GM21367 (cell line): ENCODE results near the gene STUB1.
A peak's percentile ranks its signal among the peaks of the same experiment; 100 is the strongest.

ENCODE experiments used
- ATAC-seq: cut with Tn5 transposase; IDR thresholded peaks from one replicate; pipeline ENCODE4 v1.9.1; 2021; ENCODE audit not compliant: unreplicated experiment

Gene STUB1

DNA sequence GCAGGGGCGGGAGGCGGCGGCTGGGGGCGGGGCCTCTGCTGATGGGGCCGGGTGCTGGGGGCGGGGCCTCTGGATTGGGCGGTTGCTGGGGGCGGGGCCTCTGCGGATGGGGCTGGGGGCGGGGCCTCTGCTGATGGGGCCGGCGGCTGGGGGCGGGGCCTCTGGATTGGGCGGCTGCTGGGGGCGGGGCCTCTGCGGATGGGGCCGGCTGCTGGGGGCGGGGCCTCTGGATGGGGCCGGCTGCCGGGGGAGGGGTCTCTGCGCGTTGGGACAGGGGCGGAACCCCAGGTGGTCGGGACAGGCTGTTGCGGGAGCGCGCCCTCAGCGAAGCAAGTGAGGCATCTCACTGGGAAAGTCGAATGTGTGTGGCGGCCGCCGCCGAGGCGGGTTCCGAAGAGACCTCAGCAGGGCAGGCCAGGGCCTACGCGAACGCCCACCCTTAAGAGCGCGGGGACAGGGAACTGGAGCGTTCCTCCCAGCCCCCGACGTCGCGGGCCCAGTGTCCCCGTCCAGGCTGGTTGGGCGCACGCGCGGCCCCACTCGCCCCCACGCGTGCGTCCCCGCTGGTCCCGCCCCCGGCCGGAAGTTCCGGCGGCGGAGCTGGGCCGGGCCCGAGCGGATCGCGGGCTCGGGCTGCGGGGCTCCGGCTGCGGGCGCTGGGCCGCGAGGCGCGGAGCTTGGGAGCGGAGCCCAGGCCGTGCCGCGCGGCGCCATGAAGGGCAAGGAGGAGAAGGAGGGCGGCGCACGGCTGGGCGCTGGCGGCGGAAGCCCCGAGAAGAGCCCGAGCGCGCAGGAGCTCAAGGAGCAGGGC lies at the start of gene STUB1:
TSS of gene STUB1 (plus strand) at position 597 of the 811 bp plus-strand sequence. CDS start at position 713, 116 bp downstream.
- no peak for ATAC-seq

DNA sequence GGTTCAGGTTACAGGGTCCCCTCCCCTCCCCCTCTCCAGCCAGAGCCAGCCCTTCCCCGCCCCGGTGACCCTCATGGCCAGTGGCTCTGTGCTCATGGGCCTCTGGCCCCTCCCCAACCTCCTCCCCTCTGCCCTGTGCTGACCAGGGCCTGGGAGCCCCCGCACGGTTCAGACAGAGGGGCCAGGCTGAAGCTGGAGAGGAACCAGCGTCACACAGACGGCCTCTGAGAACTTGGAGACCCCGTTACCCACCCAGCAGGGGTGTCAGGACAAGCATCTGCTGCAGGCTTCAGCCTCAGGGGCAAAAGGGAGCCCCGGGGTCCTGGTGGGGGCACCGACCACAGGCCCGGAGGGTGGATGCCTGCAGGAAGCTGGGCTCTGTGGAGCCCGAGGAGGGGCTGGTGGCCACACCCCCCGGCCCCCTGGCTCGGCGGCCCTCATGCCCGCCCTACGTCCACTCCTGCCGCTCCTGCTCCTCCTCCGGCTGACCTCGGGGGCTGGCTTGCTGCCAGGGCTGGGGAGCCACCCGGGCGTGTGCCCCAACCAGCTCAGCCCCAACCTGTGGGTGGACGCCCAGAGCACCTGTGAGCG lies 49.3 kb upstream of the STUB1 start, which contains the start of gene WFIKKN1:
TSS of gene WFIKKN1 (plus strand) at position 171 of the 591 bp plus-strand sequence. CDS start at position 440, 269 bp downstream.
- ATAC-seq: no peak

DNA sequence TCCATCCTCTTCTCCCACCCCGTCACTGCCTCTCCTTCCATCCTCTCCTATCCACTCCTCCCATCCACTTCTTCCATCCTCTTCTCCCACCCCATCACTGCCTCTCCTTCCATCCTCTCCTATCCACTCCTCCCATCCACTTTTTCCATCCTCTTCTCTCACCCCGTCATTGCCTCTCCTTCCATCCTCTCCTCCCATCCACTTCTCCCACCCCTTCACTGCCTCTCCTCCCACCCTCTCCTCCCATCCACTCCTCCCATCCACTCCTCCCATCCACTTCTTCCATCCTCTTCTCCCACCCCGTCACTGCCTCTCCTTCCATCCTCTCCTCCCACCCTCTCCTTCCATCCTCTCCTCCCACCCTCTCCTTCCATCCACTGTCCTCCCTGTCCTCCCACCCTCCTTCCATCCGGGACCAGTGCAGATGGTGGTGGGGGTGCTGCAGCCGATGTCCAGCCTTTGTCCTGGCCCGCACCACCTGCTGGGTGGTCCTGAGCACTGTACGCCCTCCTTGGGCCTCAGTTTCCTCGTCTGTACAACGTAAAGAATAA lies 48.3 kb upstream of the STUB1 start:
- no peak for ATAC-seq

DNA sequence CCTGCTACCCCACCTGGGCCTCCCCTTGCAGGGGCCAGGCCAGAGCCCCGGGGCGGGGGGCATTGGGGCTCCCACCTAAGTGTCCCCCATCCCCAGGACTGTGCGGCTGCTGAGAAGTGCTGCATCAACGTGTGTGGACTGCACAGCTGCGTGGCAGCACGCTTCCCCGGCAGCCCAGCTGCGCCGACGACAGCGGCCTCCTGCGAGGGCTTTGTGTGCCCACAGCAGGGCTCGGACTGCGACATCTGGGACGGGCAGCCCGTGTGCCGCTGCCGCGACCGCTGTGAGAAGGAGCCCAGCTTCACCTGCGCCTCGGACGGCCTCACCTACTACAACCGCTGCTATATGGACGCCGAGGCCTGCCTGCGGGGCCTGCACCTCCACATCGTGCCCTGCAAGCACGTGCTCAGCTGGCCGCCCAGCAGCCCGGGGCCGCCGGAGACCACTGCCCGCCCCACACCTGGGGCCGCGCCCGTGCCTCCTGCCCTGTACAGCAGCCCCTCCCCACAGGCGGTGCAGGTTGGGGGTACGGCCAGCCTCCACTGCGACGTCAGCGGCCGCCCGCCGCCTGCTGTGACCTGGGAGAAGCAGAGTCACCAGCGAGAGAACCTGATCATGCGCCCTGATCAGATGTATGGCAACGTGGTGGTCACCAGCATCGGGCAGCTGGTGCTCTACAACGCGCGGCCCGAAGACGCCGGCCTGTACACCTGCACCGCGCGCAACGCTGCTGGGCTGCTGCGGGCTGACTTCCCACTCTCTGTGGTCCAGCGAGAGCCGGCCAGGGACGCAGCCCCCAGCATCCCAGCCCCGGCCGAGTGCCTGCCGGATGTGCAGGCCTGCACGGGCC lies 47.5 kb upstream of the STUB1 start:
- ATAC-seq: no peak

DNA sequence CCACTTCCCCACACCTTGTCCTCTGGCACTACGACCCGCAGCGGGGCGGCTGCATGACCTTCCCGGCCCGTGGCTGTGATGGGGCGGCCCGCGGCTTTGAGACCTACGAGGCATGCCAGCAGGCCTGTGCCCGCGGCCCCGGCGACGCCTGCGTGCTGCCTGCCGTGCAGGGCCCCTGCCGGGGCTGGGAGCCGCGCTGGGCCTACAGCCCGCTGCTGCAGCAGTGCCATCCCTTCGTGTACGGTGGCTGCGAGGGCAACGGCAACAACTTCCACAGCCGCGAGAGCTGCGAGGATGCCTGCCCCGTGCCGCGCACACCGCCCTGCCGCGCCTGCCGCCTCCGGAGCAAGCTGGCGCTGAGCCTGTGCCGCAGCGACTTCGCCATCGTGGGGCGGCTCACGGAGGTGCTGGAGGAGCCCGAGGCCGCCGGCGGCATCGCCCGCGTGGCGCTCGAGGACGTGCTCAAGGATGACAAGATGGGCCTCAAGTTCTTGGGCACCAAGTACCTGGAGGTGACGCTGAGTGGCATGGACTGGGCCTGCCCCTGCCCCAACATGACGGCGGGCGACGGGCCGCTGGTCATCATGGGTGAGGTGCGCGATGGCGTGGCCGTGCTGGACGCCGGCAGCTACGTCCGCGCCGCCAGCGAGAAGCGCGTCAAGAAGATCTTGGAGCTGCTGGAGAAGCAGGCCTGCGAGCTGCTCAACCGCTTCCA lies 46.7 kb upstream of the STUB1 start:
- no peak for ATAC-seq

DNA sequence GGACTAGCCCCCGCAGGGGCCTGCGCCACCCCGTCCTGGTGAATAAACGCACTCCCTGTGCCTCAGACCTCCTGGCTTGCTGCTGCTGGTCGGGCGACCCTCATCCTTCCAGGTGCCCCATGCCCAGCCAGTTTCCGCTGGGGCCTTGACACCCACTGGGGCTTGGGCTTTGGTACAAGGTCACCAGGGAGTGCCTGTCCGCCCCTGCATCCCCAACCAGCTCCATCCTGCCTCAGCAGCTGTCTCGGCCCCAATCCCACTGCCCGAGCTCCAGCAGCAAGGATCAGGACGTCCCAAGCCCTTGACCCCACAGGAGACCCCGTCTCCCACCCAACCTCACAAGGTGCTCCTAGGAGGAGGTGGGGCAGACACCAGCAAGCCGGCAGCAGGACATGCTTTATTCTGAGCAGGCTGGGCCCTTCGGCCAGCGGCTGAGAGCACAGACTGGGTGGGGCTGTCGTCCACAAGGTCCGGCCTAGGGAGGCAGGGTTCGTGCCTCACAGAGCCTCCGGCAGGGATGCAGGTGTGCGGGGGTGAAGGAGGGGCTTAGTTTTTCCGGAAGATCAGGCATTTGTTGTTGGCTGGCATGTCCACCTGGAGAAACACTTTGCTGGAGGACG lies 46.0 kb upstream of the STUB1 start:
- ATAC-seq: no peak

DNA sequence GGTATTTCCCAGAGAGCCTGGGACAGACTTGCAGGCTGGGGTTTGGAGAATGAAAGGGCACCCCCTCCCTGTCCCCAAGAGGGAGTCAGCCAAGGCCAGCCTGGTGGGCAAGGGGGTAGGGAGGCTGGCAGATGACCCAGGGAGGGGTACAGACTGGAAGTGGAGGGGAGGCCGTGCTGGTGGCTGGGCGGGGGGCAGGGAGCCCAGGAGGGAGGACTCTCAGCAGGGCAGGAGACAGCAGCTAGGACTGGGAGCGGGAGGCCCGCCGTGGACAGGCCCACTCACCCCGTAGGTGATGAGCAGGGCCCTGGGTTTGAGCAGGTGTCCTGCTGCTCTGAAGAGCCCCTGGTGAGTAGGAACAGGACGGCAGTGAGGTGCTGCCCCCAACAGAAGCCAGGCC lies 45.2 kb upstream of the STUB1 start:
- no peak for ATAC-seq

DNA sequence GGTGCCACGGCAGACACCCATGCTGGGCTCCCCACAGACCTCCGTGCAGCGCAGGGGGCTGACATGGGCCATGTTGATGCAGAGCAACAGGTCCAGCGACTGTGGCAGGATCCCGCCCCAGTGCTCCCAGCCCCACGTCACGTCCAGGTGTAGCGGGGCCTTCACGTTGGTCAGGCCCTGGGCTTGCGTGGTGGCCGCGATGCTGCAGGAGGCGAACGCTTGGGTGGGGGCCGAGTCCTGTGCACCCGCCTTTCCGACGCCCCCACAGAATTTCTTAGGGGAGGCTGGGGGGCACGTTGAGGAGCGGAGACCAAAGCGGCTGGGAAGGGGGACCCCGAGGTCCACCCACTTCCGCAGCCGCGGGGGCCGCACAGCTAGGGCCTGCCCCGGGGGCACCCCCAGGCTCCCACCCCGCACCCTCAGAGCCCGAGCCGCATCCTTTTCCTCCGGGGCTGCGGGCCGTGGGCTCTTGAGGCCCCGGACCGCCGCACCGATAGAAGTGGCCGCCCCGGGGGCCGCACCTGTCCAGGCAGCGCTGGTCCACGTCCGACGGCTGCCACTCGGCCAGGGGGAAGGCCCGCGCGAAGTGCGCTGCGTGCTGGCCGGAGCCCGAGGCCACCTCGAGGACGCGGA lies 44.5 kb upstream of the STUB1 start:
- ATAC-seq: no peak

DNA sequence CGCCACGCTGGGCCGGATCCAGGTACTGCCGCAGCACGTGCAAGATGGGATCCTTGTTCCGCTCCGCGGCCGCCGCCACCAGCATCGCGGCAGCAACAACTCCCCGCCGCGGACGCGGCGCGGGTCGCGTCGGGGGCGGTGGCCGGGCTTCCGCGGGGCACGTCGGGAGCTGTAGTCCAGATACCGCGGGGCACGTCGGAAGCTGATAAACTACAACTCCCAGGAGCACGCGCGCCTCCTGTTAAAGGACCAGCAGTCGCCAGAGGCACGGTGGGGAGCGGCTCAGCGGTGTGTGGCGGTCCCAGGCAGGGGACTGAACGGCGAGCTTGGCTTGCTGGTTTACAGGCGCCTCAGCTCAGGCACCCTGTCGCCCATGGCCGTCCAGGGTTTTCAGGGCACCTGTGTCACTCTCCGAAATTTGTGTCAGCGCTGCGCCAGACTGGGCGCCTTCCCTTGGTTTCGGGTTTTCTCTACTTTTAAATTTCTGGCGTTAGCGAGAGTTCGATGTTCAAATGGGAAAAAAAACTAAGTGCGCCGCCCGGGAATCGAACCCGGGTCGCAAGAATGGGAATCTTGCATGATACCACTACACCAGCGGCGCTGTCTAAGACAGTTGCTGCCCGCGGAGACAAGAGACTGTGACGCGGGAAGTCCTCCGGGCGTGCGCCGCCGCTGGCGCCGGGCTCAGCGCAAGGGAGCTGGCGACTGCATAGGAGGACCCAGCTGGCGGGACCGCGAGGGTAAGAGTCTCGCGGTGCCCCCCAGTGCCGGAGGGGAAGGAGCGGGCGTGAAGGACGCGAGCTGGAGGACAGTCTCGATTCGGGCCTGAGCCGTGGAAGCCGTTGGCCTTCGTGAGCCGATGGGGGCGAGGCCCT lies 43.8 kb upstream of the STUB1 start, which contains the start of gene METTL26:
TSS of gene METTL26 (minus strand) at position 100 of the 875 bp plus-strand sequence. CDS start at position 85, 15 bp downstream.
- peak; percentile 62 for ATAC-seq

DNA sequence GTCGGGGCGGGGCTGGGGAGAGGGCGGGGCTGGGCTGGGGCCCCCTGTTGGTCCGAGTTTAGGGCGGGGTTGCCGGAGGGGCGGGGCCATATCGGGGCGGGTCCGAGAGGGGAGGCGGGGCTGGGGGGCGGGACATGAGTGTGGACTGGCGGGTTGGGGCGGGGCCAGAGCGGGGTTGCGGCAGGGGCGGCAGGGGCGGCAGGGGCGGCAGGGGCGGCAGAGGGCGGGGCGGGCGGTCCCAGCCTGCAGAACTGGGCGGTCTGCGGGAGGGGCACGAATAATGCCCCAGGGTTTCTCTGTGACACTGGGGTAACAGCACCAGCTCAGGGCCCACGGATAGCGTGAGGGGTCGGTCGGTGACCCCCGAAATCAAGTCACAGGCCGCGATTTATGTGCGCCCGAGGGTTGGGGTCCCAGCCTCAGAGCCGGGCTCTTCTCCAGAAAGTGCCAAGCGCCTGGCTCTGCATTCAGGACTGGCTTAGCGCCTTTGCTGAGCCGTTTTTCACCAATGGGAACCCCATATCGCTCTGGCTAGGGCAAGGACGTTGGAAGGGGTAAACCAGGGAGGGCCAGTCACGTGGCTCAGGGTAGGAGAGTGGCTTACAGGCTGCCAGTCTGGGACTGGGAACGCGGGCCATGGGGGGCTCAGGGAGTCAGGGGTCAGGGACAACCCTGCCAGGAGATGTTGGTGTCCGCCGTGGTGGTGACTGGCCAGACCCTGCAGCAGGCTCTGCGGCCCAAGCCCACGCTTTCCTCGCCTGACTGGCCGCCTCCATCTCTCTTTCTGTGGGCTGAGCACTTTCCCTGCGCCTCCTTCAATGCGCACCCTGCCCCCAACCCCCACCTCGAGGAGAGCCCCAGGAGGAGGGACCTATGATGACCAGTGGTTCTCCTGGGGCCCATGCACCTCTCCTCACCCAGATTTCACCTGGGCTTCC lies 42.9 kb upstream of the STUB1 start:
- no peak for ATAC-seq

DNA sequence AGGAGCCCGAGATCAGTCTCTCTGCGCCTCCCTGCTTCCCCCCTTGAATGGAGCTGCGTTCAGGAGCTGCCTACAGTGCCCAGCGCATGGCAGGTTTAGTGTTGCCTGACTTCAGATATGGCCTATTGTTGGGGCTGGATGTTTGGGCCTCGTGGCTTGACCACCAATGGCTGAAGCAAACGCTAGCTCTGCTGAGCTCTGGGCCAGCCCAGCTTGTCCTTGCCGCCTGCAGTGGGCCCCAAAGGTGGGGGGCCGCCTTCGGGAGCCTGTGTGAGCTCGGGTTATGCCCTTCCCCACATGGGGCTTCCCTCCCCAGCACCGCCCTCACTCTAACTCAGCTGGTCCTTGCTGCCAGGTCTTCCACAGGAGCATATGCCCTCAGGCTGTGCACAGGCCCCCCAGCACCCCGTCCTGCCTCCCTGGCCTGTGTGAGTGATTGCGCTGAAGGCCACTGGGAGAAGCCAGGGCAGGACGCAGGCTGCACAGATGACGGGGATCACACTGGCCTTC lies 42.1 kb upstream of the STUB1 start:
- no peak for ATAC-seq

DNA sequence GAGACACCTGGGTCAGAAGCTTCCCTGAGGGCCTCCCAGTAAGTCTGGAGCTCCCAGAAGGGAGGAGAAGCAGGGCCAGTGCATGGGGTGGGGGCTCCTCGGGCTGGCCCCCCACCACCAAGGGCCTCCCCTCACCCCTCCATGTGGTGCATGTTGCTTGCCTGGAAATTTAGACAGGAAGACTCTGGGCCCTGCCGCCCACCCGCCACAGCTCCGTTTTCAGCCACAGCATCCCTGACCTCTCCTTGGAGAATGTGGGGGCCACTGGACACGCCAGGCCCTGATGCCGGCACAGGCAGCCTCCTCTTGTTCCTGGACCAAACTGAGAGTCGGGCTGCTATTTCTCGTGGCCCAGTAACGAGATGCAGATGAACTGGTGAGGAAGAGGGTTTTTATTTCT lies 41.4 kb upstream of the STUB1 start:
- ATAC-seq: no peak

DNA sequence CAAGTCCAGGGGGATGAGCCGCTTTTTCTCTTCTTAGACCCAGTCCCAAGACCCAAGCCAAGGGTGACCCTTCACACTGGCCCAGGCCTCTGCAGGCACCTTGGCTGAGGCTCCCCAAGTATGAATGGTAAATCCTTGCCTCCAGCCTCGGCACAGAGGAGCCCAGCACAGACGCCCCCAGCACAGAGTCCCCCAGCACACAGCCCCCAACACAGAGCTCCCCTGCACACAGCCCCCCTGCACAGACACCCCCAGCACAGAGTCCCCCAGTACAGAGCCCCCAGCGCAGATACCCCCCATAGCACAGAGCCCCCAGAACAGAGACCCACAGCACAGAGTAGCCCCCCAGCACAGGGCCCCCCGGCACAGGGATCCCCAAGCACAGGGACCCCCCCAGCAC lies 39.6 kb upstream of the STUB1 start:
- no peak for ATAC-seq

DNA sequence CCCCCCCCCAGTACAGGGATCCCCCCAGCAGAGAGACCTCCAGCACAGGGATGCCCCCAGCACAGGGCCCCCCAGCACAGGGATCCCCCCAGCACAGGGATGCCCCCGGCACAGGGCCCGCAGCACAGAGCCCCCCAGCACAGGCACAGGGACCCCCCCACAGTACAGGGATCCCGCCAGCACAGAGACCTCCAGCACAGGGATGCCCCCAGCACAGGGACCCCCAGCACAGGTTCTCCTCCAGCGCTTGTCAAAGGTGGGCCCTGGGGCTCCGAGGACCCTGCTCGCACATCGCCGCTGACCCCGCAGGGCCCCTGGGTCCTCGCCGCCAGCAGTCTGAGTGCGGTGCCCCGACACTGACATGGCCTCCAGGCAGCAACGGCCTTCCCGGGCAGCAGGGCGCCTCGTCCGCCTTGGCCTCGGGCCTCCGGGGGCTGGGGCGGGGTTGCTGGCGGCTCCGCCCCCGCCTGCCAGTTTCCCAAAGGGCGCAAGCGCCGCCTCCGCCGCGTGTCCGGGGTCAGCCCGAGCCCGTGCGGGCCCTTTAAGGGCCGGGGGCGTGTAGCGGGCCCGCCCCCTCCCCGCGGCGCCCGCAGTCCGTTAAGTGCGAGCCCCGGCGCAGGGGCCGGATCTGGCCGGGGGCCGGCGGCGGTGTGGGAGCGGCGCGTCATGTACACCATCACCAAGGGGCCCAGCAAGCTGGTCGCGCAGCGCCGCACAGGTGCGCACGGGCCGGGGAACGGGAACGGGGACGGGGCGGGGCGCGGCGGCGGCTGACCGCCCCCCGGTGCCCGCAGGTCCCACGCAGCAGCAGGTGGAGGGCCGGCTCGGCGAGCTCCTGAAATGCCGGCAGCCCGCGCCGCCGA lies 38.7 kb upstream of the STUB1 start, which contains the start of gene MCRIP2:
TSS of gene MCRIP2 (plus strand) at position 503 of the 863 bp plus-strand sequence. CDS start at position 667, 164 bp downstream.
- ATAC-seq: peak; percentile 32

DNA sequence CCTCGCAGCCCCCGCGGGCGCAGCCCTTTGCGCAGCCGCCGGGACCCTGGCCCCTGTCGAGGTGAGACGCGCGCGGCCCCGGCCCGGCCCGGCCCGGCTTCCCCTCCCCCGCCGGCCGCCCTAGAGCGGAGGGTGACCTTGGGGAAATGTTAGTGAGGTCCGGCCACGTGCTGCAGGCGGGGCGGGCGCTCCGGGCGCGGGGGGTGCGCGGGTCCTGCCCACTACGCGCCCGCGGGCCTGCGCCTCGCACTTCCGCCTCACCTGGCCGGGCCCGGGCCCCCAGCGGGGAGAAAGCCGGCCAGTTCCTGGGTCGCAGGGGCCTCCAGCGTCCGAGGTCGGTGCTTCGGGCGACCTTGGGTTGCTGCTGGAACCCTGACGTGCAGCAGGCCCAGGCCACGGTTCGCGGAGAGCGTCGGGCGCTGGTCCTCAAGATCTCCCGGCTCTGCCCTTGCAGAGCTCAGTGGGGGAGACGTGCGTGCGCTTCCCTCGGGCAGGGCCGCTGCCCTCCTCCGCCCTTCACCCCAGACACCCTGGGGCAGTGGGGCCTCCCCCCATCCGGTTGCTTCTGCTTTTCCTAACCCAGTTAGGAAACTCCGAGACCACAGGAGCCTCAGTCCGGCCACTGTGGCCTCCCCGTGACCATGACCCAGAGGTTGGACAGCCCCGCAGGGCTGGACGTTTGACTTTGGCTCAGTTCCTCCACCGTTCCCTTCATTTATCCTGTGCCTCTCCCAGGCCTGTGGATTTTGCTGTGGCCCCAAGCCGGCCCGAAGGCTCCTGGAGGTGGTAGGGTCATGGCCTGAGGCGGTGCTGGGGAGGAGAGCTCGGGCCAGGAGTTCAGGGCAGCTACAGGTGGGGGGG lies 37.8 kb upstream of the STUB1 start:
- peak; percentile 26 for ATAC-seq
